ENCODE results near the gene BRINP2. TPM values are rescaled to one million over a fixed set of nuclear protein-coding genes. Genes with fewer than 3 reads are reported as not detected.

The BRINP2 gene
- polyA plus RNA-seq, 2 of the 4 experiments (the other 2 are of a cell fraction), result 0.04 to 0.09 TPM

- FAIRE-seq, result no peak
- Histone ChIP-seq H3K9me3 (no peaks in the 10 kb centered on the region), H3K4me1 (peaks cover 4% of the 10 kb centered on the region; the same call in 1 of the 3 replicates), H3K27ac (no peak overlapping the region), H3K4me3 (no peak overlapping the region), H3K4me2 (no peak overlapping the region)
- no peak for ATAC-seq
- WGBS (ENCODE audit: missing lambda C conversion rate), result 74% methylated on average over 2 of the region's 2 CpGs
- CTCF ChIA-PET, result interaction anchor here (1.7 kb wide), 1 partner anchor 8 kb away, joined by 3 read pairs; no protein-coding TSS in a partner anchor
- POLR2A ChIA-PET, result no interaction called here
- no peak for DNase-seq (ENCODE audit: low read depth in 1 of 2, low spot score in 1 of 2)
- no peak for TF ChIP-seq ZSCAN20 (CRISPR knock-in tag; IDR thresholded peaks at IDR 0.05)
- TF ChIP-seq TP53 (CRISPR knock-in tag; IDR thresholded peaks at IDR 0.05), result no peak
These were observed 52.6 kb downstream of the BRINP2 start for GRCh38 chr1:177223359-177223758.

DNA sequence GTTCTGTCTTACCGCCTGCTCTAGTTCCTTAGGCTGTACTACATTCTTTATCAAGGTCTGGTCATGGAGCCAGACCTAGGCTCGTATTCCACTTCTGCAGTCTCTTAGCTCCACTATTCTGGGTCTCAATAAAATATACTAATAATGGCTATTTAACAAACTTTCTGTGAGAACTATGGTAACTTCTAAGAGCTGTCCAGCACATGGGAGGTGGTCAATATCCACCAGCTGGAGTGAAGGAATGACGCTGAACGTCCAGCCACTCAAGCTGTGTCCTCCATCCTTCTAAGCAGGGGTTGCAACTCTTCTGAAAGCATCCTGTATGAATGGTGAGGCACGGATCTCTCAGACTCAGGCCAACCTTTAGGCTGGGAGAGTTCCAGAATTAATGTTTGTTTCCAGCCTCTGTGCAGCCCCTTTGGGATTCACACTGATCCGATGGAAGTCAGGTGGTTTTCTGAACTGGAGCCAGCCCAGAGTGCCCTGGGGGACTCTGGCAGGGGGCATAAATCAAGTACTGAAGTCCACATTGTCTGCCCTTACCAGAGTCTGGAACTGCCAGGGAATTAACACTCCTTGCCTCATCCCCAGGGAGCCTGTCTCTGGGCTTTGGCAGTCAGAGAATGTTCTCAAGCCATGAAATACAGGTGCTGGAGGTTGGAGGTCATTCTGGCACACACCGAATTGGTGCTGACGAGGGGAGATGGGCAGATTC is 57.4 kb downstream of the BRINP2 start:
- peak overlapping the region in 1 of 2 experiments; percentile 18; a peak in 1 of 6 replicates for H3K27ac ChIP-seq
- ATAC-seq, result peak; percentile 44 to 64; a peak in 4 of 6 replicates
- ChIA-PET POLR2A (interaction anchor here (1.3 kb wide), 1 partner anchor 19 kb away, joined by 3 read pairs; no protein-coding TSS in a partner anchor), CTCF (interaction anchor here (0.8 to 1.0 kb wide), 3 partner anchors 9 to 82 kb away, joined by 3 read pairs; no protein-coding TSS in a partner anchor)
- no peaks in the 10 kb centered on the region for H3K9me3 ChIP-seq
- FAIRE-seq, result no peak
- no peak overlapping the region for H3K4me3 ChIP-seq
- TF ChIP-seq HDAC2 (IDR thresholded peaks at IDR 0.05), result no peak
- TF ChIP-seq FOSL2 (IDR thresholded peaks at IDR 0.05), result no peak
- TF ChIP-seq FOSL2 (CRISPR knock-in tag; IDR thresholded peaks at IDR 0.05), result no peak
- TF ChIP-seq HOXB13 (CRISPR knock-in tag; IDR thresholded peaks at IDR 0.05; ENCODE audit: low read depth), result no peak
- TF ChIP-seq, protein P1, sequence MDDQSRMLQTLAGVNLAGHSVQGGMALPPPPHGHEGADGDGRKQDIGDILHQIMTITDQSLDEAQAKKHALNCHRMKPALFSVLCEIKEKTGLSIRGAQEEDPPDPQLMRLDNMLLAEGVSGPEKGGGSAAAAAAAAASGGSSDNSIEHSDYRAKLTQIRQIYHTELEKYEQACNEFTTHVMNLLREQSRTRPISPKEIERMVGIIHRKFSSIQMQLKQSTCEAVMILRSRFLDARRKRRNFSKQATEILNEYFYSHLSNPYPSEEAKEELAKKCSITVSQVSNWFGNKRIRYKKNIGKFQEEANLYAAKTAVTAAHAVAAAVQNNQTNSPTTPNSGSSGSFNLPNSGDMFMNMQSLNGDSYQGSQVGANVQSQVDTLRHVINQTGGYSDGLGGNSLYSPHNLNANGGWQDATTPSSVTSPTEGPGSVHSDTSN (IDR thresholded peaks at IDR 0.05), result no peak
- TF ChIP-seq JUN (IDR thresholded peaks at IDR 0.05), result no peak
- TF ChIP-seq HOXB5 (CRISPR knock-in tag; IDR thresholded peaks at IDR 0.05), result no peak
- no peak for TF ChIP-seq TFCP2L1 (CRISPR knock-in tag; IDR thresholded peaks at IDR 0.05)
- no peak for DNase-seq (ENCODE audit: low read depth in 1 of 2, low spot score in 1 of 2)
- peaks cover 9% of the 10 kb centered on the region; the same call in 1 of the 3 replicates for H3K4me1 ChIP-seq
- H3K4me2 ChIP-seq, result peak overlapping the region; percentile 28; the same call in 1 of the 3 replicates
- WGBS (ENCODE audit: missing lambda C conversion rate), result 45% methylated on average over 8 of the region's 8 CpGs

DNA sequence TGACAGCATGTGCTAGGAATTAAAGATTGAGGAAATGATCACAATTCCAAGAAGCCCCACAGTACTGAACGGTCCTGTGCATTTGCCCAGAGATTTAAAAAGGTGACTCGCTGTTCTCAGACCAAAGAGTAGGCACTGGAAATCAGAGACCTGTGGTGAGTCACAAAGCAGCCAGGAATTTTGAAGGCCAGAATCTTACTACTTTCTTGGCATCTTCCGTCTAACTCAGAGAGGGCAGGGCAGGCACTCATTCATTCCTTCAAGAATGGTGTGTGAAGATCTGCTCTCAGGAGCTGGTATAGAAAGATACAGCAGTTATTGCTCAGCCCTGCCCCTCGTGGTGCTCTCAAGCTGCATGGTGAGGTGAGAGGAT is 57.9 kb downstream of the BRINP2 start:
- Histone ChIP-seq H3K4me1 (peaks cover 9% of the 10 kb centered on the region; the same call in 1 of the 3 replicates), H3K9me3 (no peaks in the 10 kb centered on the region), H3K27ac (peak overlapping the region in 1 of 2 experiments; percentile 18; a peak in 2 of 6 replicates), H3K4me3 (no peak overlapping the region), H3K4me2 (peak overlapping the region; percentile 28; the same call in 1 of the 3 replicates)
- no peak for FAIRE-seq
- TF ChIP-seq MAZ (IDR thresholded peaks at IDR 0.05; ENCODE audit: borderline replicate concordance, low read depth, low read length) (no peak), RAD21 (conservative IDR thresholded peaks at IDR 0.05 in 1 of 2, IDR thresholded peaks at IDR 0.05 in 1 of 2) (0 out of 5 replicates have a peak, but pooled peaks of 1 of the 2 experiments have one; percentile 3), JUNB (IDR thresholded peaks at IDR 0.05) (peak; percentile 35; the same call in 1 of the 2 replicates), EP300 (IDR thresholded peaks at IDR 0.05) (no peak), FOSL2 (IDR thresholded peaks at IDR 0.05) (no peak), FOSL2 (CRISPR knock-in tag; IDR thresholded peaks at IDR 0.05) (peak; percentile 53), NPAS2 (CRISPR knock-in tag; IDR thresholded peaks at IDR 0.05; ENCODE audit: borderline replicate concordance) (no peak), ZSCAN20 (CRISPR knock-in tag; IDR thresholded peaks at IDR 0.05) (no peak), BHLHE40 (IDR thresholded peaks at IDR 0.05; ENCODE audit: low read depth, low read length) (no peak), HOXA7 (CRISPR knock-in tag; IDR thresholded peaks at IDR 0.05) (no peak), CHD2 (IDR thresholded peaks at IDR 0.05; ENCODE audit: low read length, partially characterized antibody) (no peak)
- TF ChIP-seq, protein P2, sequence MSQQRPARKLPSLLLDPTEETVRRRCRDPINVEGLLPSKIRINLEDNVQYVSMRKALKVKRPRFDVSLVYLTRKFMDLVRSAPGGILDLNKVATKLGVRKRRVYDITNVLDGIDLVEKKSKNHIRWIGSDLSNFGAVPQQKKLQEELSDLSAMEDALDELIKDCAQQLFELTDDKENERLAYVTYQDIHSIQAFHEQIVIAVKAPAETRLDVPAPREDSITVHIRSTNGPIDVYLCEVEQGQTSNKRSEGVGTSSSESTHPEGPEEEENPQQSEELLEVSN (IDR thresholded peaks at IDR 0.05; ENCODE audit: borderline replicate concordance, low read depth), result no peak
- CTCF ChIA-PET, result interaction anchor here (0.8 to 2.3 kb wide), 3 partner anchors 10 to 81 kb away, joined by 3 to 9 read pairs (median 3); no protein-coding TSS in a partner anchor
- ATAC-seq, result peak; percentile 87 to 93
- WGBS (ENCODE audit: missing lambda C conversion rate), result 14% methylated on average over 4 of the region's 4 CpGs
- POLR2A ChIA-PET, result interaction anchor here (1.3 kb wide), 1 partner anchor 19 kb away, joined by 3 read pairs; no protein-coding TSS in a partner anchor
- DNase-seq (ENCODE audit: low read depth in 1 of 2, low spot score in 1 of 2), result peak; percentile 22 to 57

All from A549 (cell line).